MV-4-11 (cell line): ENCODE data around the gene BPNT1.
A peak's percentile ranks its signal among the peaks of the same experiment; 100 is the strongest.
"Not testable (repeated sequence)": the region's sequence is repeated elsewhere in the genome, so short reads cannot be mapped to it uniquely, and the experiment has no call there.

ENCODE experiments used
- DNase-seq: peaks from one replicate; lab custom pipeline; 2025; lab: John Stamatoyannopoulos, UW

BPNT1 gene

GRCh38 chr1:220077887-220078286, 11.7 kb downstream of the BPNT1 start:
- no peak for DNase-seq

- DNase-seq: no peak
Measured at GRCh38 chr1:220076861-220077762, 12.5 kb downstream of the BPNT1 start.

GRCh38 chr1:220067269-220068204, 22.1 kb downstream of the BPNT1 start:
- no peak for DNase-seq

- no peak for DNase-seq
Measured at GRCh38 chr1:220062629-220063028, 27.0 kb downstream of the BPNT1 start.

- no peak for DNase-seq
Measured at GRCh38 chr1:220060876-220061275, 28.7 kb downstream of the BPNT1 start.

- no peak for DNase-seq
Measured at GRCh38 chr1:220056374-220056773, 33.2 kb downstream of the BPNT1 start.

- peak; percentile 97 for DNase-seq
Measured at GRCh38 chr1:220046052-220046930, 43.3 kb downstream of the BPNT1 start, which contains the start of gene EPRS1. Gene EPRS1 (minus strand): TSS chr1:220046505. CDS start chr1:220046388, 117 bp downstream.

- no peak for DNase-seq
Measured at GRCh38 chr1:220045356-220046051, 44.1 kb downstream of the BPNT1 start.

- peak; percentile 58 for DNase-seq
Measured at GRCh38 chr1:220044678-220045355, 44.8 kb downstream of the BPNT1 start.

- no peak for DNase-seq
Measured at GRCh38 chr1:220043646-220044045, 45.9 kb downstream of the BPNT1 start.

- no peak for DNase-seq
Measured at GRCh38 chr1:220040028-220040596, 49.5 kb downstream of the BPNT1 start.

- no peak for DNase-seq
Measured at GRCh38 chr1:220038640-220039039, 50.9 kb downstream of the BPNT1 start.

- DNase-seq: not testable (repeated sequence)
Measured at GRCh38 chr1:220037810-220038209, 51.8 kb downstream of the BPNT1 start.

- peak; percentile 5 for DNase-seq
Measured at GRCh38 chr1:220032911-220033310, 56.7 kb downstream of the BPNT1 start.

- no peak for DNase-seq
Measured at GRCh38 chr1:220031287-220031686, 58.3 kb downstream of the BPNT1 start.

GRCh38 chr1:220028346-220028895, 61.2 kb downstream of the BPNT1 start:
- DNase-seq: no peak

GRCh38 chr1:220019071-220019470, 70.5 kb downstream of the BPNT1 start:
- DNase-seq: no peak

- no peak for DNase-seq
Measured at GRCh38 chr1:220013497-220013896, 76.1 kb downstream of the BPNT1 start.

GRCh38 chr1:220012259-220012658, 77.3 kb downstream of the BPNT1 start:
- DNase-seq: no peak

- no peak for DNase-seq
Measured at GRCh38 chr1:220011620-220012019, 78.0 kb downstream of the BPNT1 start.
